H4 (cell line): ENCODE measurements around the gene UFD1. TPM values are rescaled to one million over a fixed set of nuclear protein-coding genes. Genes with fewer than 3 reads are reported as not detected.

Source experiments
- DNase-seq: peaks from one replicate; pipeline ENCODE4 v3.0.0-alpha.2; 2015; ENCODE audit warnings: low spot score
- total RNA-seq: library from RNA; depleted of rRNA; stranded (reverse); fragments of >200 nt; shearing (Covaris generic); gene quantifications from 2 replicates; pipeline ENCODE4 v1.2.3, GENCODE V29; 2014

The UFD1 gene
- total RNA-seq, 1 experiment from 2014 or later, result 71.1 TPM

DNA sequence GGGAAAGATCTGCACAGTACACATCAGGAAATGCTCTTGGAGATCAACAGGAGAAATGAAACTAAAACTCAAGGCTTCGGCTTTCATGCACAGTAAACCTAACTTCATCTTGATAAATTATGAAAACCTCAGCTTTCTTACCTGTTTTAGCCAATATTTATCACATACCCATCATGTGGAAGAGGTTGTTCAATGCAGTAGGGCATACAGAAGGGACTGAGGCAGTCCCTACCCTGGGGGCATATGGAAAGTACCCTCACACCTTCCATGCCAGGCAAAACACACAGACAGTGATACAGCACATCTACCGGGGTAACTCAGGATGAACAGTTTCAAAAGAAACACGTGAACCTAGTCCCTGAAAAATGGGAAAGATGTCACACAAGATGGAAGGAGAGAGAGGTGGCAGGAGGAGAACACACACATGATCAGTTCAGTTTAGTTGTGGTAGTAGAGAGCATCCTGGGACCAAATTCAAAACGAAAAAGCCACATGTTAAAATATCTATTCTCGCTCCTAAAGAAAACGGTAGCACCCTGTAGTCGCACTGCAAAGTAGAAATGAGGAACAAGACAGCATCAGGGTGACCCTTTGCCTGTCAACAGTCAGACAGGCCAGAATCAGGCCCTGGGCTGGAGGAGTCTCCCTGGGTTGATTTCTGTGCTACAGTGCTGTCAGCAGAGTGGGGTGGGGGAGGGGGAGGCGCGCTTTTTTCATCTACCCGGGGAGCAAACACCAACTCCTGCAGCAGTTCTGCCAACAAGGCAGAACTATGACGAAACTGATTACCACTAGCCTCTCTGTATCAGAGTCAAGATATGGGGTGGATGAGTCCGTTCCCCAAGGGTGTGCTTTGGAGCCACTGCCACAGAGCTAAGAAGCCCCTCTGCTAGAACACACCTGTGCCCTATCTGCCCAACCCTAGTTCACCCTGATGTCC, 48.8 kb downstream of the UFD1 start:
- no peak for DNase-seq

DNA sequence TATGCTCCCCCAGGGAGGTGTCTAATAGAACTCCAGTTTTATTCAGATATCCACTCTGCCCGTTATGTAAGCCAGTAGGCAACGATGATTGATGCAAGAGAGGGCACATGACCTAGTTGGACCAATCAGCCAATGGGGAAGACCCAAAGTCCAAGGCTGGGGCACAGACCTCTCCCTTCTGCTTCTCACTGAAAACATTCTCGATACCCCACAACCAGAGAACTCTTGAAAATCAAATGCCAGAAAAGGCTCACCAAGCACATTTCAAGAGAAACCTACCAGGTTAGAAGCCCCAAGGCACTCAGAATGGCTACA, 54.9 kb downstream of the UFD1 start:
- DNase-seq, result no peak

DNA sequence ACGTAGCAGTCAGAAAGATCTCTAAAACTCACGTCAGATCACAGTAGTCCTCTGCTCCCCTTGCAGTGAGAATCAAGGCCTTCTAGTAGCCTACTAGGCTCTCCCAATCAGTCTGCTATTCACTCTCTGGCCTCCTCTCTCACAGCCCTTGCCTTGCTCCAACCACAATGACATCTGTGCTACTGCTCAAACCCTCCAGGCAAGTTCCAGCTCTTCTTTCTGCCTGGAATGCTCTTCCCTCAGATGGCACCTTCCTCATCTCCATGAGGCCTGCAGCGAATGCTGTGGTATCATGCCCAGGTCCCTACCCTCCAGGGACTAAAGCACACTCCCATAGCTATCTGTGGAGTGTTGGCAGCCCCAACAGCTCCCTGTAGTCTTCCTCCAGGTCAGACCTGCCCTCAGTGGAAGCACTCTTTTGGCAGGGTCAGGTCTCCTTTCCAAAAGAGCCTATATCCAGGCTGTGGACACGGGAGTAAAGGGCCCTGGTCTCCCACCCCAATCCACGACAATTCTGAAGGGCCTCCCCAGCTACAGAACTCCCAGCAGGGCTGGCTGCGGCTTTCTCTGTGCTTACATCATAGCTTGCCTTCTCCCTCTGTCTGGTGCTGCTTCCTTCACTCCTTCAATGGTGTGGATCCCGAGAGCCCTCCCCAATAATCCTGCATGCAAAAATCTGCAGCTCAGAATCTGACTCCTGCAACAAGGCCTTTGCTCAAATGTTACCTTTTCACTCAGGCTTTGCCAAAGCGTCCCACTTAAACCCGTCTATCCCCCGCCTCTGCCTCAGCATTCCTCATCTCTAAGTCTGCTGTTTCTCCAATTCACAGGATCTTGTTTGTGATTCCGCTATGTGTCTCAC, 56.3 kb downstream of the UFD1 start:
- no peak for DNase-seq

DNA sequence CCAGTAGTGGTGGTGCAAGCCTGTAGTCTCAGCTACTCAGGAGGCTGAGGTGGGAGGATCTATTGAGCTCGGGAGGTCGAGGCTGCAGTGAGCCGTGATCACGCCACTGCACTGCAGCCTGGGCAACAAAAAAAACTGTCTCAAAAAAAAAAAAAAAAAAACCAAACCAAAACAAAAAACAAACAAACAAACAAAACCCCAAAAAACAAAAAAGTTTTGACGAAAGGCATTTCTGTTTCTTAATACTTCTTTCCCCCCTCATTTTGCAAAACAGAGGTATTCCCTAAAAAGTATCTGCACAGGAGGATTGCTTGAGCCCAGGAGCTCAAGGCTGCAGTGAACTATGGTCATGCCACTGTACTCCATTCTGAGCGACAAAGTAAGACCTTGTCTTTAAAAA, 58.7 kb downstream of the UFD1 start:
- DNase-seq, result no peak

DNA sequence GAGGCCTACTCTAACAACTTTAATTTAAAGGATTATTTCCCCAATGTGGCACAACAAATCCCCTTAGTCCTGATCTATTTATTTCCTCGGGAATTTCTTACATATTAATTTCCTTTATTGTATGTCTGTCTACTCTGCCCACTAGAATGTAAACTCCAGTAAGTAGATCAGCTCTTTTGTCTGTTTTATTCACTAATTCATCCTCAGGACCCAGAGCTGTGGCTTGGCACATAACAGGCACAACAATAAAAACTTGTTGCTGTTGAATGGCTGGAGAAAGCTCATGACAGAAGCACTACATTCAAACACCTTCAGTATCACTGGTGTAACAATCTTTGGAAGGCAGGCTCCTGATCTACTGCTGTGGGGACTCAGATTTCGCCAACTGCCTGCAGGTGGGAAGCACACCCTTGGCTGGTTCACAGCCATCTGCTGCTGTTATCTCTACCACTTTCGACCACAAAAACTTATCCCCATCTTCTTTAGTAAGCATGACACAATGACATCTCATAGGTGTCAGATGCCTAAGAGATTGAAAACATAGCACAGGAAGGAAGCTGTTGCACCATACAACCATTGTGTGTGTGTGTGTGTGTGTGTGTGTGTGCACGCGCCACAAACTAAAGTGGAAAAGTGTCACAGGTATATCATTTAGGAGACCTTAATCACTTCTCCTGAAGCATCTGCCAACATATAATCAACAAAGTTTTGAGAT, 59.4 kb downstream of the UFD1 start:
- no peak for DNase-seq

DNA sequence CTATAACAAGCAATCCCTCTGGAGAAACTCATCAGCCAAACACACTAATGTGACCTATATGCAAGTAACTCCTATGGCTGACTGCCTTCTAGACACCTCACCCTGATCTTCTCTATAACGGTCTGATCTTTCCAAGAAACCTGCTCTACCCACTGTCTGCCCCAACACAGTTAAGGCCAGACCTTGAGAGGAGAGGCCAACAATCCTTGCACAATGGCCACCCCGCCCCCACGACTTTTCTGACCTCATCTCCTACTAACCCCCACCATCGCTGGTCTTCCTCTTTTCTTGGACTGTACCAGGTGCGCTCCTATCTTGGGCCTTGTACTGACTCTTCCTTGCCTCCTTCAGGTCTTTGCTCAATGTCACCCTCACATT, 59.9 kb downstream of the UFD1 start:
- DNase-seq, result no peak

DNA sequence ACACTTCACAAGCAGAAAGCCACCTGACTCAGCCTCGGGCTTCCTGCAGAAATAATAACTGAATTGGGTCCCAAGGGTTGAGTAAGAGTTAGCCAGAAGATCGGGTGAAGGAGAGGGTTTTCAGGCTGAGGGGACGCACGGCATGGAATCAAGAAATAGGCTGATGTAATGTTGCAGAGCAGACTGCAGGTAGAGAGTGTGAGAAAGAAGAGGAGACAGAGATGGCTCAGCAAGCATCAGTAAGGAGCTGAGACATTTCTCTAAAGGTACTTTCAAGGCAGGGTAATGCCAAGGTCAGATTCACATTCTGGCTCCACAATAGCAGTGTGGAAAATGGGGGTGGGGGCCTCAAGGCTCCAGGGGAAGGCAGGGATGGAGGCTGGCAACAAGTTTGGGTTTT, 66.1 kb downstream of the UFD1 start:
- DNase-seq, result no peak

DNA sequence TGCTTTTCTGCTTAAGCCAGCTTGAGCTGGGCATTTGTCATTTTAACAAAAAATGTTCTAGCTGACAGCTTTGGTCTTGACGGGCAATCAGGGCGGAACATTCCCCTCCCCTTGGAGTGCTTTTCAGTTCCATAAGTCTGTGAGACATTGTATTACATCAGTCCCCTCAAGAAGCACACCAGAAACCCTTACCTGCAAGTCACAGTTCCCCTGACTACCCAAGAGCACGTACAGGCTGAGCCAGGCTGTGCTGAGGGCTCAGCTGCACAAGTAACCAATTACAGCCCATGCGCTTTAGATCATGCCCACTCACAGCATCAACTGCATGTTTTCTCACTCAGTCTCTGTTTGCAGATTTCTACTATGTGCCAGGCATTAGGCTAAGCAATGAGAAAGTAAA, 66.5 kb downstream of the UFD1 start:
- DNase-seq, result no peak

DNA sequence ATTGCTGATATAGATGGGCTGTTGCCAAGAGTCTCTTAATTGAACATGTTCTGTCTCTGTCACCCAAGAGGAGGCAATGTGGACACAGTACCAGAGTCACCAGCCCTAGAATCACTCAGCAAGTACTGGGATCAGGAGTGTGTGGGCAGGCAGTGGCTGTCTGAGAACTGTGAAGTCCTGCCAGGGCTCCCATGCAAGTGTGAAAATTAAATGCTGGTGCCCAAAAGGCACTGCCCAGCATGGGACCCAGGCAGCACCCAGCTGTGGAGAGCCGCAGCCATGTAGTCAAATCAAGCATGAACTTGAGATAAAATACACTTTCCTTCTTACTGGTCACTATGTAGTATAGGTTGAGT, 67.3 kb downstream of the UFD1 start:
- no peak for DNase-seq

DNA sequence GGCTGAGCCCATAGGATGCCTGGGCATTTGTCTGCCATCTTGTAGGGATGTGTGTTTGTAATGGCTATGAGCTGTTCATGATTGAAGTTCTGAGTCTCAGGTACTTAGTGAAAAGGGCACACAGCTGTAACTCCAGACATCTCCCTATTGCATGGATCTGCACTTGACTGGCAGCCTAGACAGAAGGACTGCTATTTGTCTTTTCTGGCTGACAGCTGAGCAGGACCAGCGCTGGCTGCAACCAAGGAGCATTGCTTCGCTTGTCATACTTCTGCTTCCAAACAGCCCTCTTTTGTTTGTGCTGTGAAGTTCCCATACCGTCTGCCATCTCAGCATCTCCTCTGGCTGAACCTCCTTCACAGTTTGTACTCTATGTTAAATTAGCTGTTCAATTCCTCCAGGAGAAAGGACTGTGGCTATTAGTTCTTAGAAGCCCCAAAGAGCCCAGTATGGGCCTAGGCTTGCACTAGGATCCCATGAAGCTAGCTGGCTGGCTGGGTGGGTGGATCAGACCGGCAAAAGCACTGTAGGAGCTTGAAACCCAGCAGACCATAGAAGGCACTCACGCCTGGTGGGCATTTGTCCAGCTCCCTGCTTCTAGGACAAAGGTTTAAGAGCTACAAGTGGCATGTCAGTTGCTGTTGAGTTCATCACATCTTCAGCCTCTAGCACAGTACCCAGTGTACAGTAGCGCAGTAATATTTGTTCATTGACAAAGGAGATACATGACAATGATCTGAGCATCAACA, 67.9 kb downstream of the UFD1 start:
- DNase-seq, result no peak

DNA sequence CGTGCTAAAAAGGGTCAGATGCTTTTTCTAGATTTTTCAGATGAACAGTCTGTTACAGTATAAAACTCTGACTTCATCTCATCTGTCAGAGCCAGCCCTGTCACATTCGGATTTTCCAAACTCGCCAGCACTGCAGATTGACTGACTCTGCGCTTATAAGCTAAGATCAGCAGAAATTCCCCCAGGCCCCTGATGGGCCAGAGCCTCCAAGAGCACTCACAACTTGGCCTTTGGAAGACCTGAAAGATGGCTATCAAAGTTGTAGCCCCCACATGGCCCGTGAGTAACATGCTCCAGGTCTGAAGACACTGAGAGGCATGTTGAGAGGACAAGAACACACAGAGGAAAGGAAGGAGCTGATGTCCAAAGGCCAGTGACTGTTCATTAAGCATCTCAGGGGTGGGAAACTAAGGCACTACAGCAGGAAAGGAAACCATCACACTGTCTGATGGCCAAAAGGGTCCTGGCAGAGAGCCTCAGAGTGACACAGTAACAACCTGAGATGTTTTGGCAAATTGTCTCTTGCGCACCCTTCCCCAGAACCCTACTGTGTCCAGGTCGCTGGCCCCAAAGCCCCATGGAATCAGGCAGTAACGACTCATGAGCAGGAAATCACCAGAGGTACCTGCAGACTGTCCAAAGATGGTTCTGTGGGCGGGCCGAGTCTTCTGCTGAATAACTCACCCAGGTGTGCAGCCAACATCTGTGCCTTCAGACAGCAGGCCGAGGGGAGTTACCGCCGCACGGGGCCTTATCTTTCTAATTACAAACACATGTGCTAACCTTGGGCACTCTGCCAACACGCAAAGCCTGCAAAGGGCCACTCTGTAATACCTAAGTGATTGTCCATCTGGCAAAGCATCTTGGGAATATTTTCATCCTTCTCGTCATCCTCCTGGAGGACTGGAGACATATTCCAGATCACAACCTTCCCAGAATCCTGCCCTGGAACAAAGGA, 71.1 kb downstream of the UFD1 start:
- no peak for DNase-seq

DNA sequence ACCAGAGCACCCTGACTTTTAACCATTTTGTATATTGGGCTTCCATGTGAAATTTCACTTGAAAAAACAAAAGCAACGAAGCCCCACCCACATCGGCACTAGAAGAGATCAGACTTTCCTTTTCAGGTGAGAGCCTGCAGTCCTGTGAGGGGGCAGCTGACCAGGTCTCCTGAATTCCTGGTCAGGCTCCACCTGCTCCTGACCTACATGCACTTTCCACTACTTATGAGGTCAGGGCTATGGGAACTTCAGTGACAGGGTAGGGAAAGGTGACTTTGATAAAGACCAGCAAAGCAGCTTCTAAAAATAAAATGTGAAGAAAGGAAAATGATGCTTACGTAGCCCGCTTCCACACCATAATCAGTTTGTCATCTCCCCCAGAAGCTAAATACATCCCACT, 72.1 kb downstream of the UFD1 start:
- no peak for DNase-seq

DNA sequence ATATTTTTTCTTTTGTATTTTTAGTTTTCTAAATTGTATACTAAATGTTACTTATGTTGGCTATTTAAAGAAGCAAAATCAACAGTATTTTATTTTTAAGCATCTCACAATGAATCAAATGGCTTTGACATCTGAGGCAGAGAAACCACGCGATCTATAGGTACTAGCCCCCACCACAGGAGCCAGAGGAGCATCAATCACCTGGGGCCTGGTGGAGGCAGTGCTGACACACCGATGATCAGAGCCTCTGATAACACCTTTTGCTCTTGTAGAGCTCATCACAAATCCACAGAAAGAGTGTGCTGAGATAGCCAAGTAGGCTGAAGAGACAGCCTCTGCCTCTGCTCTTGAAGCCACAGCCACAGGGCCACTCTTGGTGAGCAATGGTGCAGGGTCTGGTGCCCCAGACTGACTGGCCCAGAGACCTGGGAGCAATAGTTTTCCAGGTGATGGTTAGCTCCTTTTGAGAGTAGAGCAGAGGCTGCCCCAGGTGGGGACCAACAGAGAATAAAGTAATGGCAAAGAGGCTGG, 72.6 kb downstream of the UFD1 start:
- DNase-seq, result no peak

DNA sequence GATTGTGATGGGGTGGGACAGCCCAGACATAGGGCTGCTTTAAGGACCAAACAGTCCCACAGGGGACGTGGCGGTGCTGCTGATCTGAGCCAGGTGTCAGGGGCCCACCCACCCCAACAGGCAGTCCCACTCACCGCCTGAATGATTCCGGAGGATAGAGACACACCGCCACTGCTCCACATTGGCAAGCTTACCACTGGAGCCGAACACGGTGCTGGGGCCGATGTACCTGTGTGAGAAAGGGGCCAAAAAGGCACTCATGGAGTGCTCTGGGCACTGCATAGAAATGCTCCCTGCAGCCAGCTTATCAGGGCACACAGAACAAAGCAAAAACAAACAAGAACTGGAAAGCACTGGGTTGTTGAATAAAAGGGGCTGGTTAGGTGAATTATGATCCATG, 73.3 kb downstream of the UFD1 start:
- no peak for DNase-seq

DNA sequence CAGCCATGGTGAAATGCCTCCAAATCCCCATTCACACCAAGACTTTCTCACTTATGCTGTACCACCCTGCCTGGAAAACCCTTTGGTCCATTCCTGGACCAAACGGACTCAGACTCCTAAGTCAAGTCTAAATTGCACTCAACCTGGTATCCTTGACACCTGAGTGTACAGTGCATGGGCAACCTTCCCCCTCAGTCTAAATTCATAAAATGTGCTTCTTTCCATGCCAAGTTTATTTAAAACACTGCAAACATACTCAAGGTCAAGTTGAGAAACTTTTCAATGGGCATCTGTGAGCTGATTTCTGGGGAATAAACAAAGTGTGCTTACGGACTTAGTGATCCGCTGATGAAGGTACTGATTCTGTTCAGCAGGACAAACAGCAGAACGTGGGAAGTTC, 73.9 kb downstream of the UFD1 start:
- DNase-seq, result no peak

DNA sequence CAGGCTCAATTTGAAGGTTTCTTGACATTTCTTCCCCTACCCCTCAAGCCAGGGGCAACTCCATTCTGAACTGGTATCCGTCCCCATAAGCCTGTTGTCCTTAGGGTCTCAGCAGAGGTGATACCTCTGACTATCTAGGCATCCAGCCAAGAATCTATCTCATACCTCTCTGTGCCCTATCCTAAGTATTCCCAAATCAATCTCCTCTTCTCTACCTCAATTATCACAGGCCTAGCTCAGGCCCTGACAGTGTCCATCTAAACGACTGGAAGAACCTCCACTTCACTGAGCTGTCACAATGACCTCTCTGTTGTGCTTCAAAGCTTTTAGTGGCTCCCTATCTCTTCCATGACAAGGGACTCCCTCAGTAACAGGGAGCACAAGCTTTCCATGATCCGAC, 74.3 kb downstream of the UFD1 start:
- no peak for DNase-seq

DNA sequence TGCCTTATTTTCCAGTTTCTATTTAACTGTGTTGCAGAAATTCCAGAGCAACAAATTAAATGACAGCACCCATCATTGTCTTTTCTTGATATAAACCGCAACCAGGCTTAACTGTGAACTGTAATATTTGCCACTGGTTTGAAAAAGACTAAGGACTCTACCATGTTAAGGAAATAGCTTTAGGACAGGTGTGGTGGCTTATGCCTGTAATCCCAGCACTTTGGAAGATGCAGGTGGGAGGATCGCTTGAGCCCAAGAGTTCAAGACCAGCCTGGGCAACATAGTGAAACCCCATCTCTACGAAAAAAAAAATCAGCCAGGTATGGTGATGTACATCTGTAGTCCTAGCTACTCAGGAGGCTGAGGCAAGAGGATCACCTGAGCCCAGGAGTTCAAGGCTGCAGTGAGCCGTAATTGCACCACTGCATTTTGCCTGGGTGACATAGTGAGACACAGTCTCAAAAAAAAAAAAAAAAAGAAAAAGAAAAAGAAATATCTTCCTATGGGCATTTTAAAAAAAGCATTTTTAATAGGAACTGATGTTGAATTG, 76.3 kb downstream of the UFD1 start:
- DNase-seq, result no peak

DNA sequence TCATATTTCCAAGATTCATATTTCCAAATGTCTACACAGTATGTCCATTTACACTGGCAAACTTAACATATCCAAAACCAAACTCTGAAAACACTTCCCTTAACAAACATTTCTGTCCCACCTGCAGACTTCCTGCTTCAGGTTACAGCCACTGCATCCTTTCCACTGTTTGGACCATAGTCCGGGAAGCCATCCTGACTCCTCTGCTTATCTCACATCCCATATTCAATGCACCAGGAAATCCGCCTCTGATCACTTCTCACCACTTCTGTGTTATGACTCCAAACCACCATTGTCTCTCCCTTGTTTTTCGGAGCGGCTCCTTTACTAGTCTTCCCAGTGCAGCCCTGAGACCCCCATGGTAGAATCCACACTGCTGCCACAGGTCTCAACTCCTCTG, 77.5 kb downstream of the UFD1 start:
- DNase-seq, result no peak

DNA sequence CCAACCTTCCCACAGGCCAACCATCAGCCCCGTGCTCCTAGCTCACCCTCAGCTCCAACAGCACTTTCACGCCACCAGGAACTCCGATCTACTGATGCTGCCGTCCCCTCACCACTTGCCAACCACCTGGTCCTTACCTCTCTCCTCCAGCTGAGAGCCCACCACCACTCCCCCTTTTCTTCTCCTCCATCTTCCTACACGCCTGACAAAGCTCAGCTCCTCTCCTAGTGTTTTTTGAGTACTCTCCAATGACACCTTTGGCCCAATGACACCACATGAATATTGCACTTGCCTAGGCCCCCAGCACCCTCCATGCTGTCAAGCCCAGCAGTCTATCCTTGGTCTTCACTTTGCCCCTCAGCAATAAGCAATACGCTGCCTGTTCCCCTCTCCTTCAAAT, 78.1 kb downstream of the UFD1 start:
- no peak for DNase-seq
